Islet precursor cell (in vitro differentiated cells): ENCODE results near the gene PML.

Experiments used
- DNase-seq: peaks from one replicate; pipeline ENCODE4 v3.0.0-alpha.2; 2018

The PML gene

GRCh38 chr15:74008901-74009300 is 14.4 kb downstream of the PML start:
- DNase-seq = no peak

GRCh38 chr15:74010929-74011540 is 16.5 kb downstream of the PML start:
- DNase-seq = no peak

GRCh38 chr15:74011610-74012009 is 17.1 kb downstream of the PML start:
- no peak for DNase-seq

- DNase-seq = no peak
These were observed 18.9 kb downstream of the PML start for GRCh38 chr15:74013374-74013894.

- no peak for DNase-seq
These were observed 25.2 kb downstream of the PML start for GRCh38 chr15:74019734-74020133.

- no peak for DNase-seq
These were observed 28.4 kb downstream of the PML start for GRCh38 chr15:74022706-74023470.

- no peak for DNase-seq
These were observed 30.2 kb downstream of the PML start for GRCh38 chr15:74024687-74025086.

- no peak for DNase-seq
These were observed 30.9 kb downstream of the PML start for GRCh38 chr15:74025436-74025835.

- DNase-seq = no peak
These were observed 33.2 kb downstream of the PML start for GRCh38 chr15:74027688-74028087.

- no peak for DNase-seq
These were observed 34.1 kb downstream of the PML start for GRCh38 chr15:74028646-74029045.

- no peak for DNase-seq
These were observed 37.5 kb downstream of the PML start for GRCh38 chr15:74032046-74032445.

- no peak for DNase-seq
These were observed 38.4 kb downstream of the PML start for GRCh38 chr15:74032606-74033561.

- no peak for DNase-seq
These were observed 39.8 kb downstream of the PML start for GRCh38 chr15:74034206-74034755.

- no peak for DNase-seq
These were observed 40.9 kb downstream of the PML start for GRCh38 chr15:74035121-74036017.

- peak; percentile 87 for DNase-seq
These were observed 42.0 kb downstream of the PML start for GRCh38 chr15:74036271-74037170.

- no peak for DNase-seq
These were observed 42.9 kb downstream of the PML start for GRCh38 chr15:74037171-74038117.

- DNase-seq = no peak
These were observed 44.5 kb downstream of the PML start for GRCh38 chr15:74038707-74039655.

GRCh38 chr15:74039656-74040010 is 45.1 kb downstream of the PML start:
- DNase-seq = no peak
